SK-N-MC (cell line): ENCODE data around the gene CGREF1.

ENCODE experiments used
- DNase-seq: peaks from one replicate; pipeline ENCODE4 v3.0.0-alpha.2; 2011; ENCODE audit warnings: low read depth, low spot score
- H3K27ac ChIP-seq: fragments of 200-600 bp; sonication (generic); 2 replicates; pipeline ENCODE4 v1.5.1; 2016; ENCODE audit warnings: mixed run types
- H3K36me3 ChIP-seq: fragments of 200-600 bp; sonication (generic); 2 replicates; pipeline ENCODE4 v1.6.1; 2017; ENCODE audit warnings: antibody characterized with exemption, low read length, mixed read lengths; ENCODE audit not compliant: insufficient read depth
- H3K4me3 ChIP-seq: fragments of 200-600 bp; sonication (generic); 2 replicates; pipeline ENCODE4 v1.5.1; 2016
- H3K9ac ChIP-seq: fragments of 200-600 bp; sonication (generic); 2 replicates; pipeline ENCODE4 v1.8.0; 2017; ENCODE audit warnings: mixed run types, mixed read lengths; ENCODE audit not compliant: insufficient read length
- H3K9me3 ChIP-seq: fragments of 200-600 bp; sonication (generic); 2 replicates; pipeline ENCODE4 v1.6.1; 2017; ENCODE audit warnings: low read depth, mild to moderate bottlenecking, antibody characterized with exemption, low read length, moderate library complexity, mixed read lengths
- EZH2 ChIP-seq: fragments of 200-600 bp; sonication (generic); IDR thresholded peaks from one replicate; pipeline ENCODE4 v1.6.1; 2017; ENCODE audit warnings: antibody characterized with exemption
- FOXP2 ChIP-seq: optimal IDR thresholded peaks from 2 replicates; pipeline ENCODE3; 2011; ENCODE audit warnings: mild to moderate bottlenecking, moderate library complexity; ENCODE audit not compliant: insufficient read depth; ENCODE audit errors: extremely low read length, control extremely low read depth
- POLR2AphosphoS5 ChIP-seq: IDR thresholded peaks from 2 replicates; pipeline ENCODE4 v1.6.1; 2012; ENCODE audit warnings: mild to moderate bottlenecking, low read depth, low read length, borderline replicate concordance

CGREF1 gene

DNA sequence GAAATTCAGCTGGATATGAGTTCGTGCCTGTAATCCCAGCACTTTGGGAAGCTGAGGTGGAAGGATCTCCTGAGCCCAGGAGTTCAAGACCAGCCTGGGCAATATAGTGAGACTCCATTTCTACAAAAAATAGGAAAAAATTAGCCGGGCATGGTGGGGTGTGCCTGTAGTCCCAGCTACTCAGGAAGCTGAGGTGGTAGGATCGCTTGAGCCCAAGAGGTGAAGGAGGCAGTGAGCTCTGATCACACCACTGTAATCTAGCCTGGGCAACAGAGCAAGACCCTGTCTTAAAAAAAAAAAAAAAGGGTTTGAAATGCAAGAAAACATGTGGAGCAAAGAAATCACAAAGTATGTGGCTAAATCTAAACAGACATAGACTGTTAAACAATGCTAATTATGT lies 9.8 kb downstream of the CGREF1 start:
- no peaks in the 10 kb centered on the region for H3K9me3 ChIP-seq
- H3K9ac ChIP-seq: no peak overlapping the region
- no peaks in the 10 kb centered on the region for H3K36me3 ChIP-seq
- no peak overlapping the region for H3K27ac ChIP-seq
- TF ChIP-seq FOXP2 (no peak), POLR2AphosphoS5 (no peak), EZH2 (no peak)
- no peak for DNase-seq
- no peak overlapping the region for H3K4me3 ChIP-seq

DNA sequence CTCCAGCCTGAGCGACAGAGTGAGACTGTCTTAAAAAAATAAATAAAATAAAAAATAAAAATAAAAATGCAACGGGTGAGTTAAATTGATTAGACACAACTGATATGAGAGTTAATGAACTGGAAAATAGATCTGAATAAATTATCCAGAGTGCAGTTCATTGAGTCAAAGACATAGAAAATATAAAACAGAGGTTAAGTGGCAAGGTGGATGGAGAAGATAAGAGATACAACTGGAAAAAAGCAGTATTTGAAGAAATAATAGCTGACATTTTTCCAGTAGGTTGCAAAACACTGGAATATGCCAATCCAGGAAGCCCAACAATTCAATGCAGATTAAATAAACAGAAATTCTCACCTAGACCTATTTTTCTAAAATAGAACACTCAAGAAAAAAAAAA lies 10.7 kb downstream of the CGREF1 start:
- Histone ChIP-seq H3K36me3 (no peaks in the 10 kb centered on the region), H3K9ac (no peak overlapping the region), H3K4me3 (no peak overlapping the region), H3K9me3 (no peaks in the 10 kb centered on the region), H3K27ac (no peak overlapping the region)
- TF ChIP-seq POLR2AphosphoS5 (no peak), EZH2 (no peak), FOXP2 (no peak)
- DNase-seq: no peak

DNA sequence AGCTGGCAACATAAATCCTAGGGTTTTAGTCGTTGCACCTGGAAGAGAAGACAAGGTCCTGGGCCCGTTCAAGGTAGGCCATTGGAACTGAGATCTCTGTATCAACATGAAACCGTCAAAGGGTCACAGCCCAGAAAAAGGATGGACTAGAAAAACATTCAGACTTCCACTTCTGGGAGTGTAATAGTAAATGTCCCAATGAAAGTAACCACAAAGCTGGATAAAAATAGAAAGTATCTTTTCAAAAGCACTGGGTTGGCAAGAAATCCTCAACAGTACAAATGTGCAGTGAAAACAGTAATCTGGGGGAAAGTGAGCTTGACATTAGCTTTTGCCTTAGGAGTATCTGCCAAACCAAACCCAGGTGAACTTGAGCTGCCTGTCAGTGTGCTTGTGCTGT lies 12.9 kb downstream of the CGREF1 start:
- Histone ChIP-seq H3K9me3 (no peaks in the 10 kb centered on the region), H3K27ac (no peak overlapping the region), H3K4me3 (no peak overlapping the region), H3K36me3 (no peaks in the 10 kb centered on the region), H3K9ac (no peak overlapping the region)
- TF ChIP-seq EZH2: no peak
- no peak for TF ChIP-seq FOXP2
- TF ChIP-seq POLR2AphosphoS5: no peak
- DNase-seq: no peak

DNA sequence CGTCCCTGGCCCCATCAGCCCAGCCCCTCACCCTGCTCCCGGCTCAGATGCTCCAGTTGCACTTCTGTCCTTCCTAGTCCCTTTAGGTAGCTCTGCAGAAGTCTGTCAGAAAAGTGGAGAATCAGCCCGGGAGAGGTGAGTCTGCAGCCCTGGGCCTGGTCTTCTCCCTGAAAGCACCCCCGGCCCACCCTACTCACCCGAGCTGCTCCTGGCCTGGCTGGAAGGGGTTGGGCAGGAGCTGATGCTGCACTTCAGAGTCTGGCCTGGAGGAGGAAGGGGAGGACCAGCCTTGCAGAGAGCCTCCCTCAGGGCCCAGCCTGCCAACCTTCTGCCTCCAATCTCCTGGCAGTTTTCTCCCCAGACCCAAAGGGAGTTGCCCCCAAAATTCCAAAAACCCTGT lies 16.6 kb downstream of the CGREF1 start:
- no peak overlapping the region for H3K9ac ChIP-seq
- TF ChIP-seq FOXP2 (no peak), POLR2AphosphoS5 (no peak), EZH2 (no peak)
- H3K36me3 ChIP-seq: no peaks in the 10 kb centered on the region
- H3K9me3 ChIP-seq: no peaks in the 10 kb centered on the region
- no peak overlapping the region for H3K4me3 ChIP-seq
- no peak overlapping the region for H3K27ac ChIP-seq
- DNase-seq: no peak

DNA sequence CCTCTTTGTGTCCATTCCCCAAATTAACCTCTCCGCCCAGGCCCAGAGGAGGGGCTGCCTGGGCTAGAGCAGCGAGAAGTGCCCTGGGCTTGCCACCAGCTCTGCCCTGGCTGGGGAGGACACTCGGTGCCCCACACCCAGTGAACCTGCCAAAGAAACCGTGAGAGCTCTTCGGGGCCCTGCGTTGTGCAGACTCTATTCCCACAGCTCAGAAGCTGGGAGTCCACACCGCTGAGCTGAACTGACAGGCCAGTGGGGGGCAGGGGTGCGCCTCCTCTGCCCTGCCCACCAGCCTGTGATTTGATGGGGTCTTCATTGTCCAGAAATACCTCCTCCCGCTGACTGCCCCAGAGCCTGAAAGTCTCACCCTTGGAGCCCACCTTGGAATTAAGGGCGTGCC lies 18.9 kb downstream of the CGREF1 start:
- TF ChIP-seq EZH2 (no peak), FOXP2 (no peak), POLR2AphosphoS5 (no peak)
- no peaks in the 10 kb centered on the region for H3K36me3 ChIP-seq
- no peak for DNase-seq
- H3K9ac ChIP-seq: no peak overlapping the region
- no peaks in the 10 kb centered on the region for H3K9me3 ChIP-seq
- H3K4me3 ChIP-seq: no peak overlapping the region
- no peak overlapping the region for H3K27ac ChIP-seq

DNA sequence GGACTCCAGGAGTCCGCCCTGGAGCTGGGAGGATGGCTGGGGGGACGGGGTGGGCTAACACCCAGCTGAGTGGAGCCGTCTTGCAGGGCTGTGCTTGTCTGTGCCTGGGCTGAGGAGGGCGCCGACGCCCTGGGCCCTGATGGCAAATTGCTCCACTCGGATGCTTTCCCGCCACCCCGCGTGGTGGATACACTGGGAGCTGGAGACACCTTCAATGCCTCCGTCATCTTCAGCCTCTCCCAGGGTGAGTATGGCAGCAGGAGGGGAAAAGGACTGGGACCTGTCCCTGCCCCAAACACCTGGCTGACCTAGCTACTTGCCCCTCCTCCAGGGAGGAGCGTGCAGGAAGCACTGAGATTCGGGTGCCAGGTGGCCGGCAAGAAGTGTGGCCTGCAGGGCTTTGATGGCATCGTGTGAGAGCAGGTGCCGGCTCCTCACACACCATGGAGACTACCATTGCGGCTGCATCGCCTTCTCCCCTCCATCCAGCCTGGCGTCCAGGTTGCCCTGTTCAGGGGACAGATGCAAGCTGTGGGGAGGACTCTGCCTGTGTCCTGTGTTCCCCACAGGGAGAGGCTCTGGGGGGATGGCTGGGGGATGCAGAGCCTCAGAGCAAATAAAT lies 19.5 kb downstream of the CGREF1 start:
- Histone ChIP-seq H3K9ac (no peak overlapping the region), H3K27ac (no peak overlapping the region), H3K9me3 (no peaks in the 10 kb centered on the region), H3K36me3 (no peaks in the 10 kb centered on the region), H3K4me3 (no peak overlapping the region)
- no peak for TF ChIP-seq FOXP2
- TF ChIP-seq EZH2: no peak
- TF ChIP-seq POLR2AphosphoS5: no peak
- no peak for DNase-seq

DNA sequence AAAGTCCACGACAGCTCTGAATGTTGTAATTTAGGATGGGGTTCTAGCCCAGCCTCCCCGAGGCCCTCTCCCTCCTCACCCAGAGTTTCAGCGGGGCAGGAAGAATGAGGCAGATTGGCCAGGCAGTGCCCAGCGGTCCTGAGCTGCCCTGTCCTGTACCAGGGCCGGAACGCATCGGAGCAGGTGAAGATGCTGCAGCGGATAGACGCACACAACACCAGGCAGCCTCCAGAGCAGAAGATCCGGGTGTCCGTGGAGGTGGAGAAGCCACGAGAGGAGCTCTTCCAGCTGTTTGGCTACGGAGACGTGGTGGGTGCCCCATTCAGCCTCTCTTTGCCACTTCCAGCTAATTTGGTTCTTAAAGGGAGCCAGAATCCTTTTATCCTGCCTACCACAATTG lies 21.6 kb downstream of the CGREF1 start:
- Histone ChIP-seq H3K27ac (no peak overlapping the region), H3K9ac (no peak overlapping the region), H3K36me3 (no peaks in the 10 kb centered on the region), H3K4me3 (no peak overlapping the region), H3K9me3 (no peaks in the 10 kb centered on the region)
- TF ChIP-seq EZH2 (no peak), POLR2AphosphoS5 (no peak), FOXP2 (no peak)
- DNase-seq: no peak

DNA sequence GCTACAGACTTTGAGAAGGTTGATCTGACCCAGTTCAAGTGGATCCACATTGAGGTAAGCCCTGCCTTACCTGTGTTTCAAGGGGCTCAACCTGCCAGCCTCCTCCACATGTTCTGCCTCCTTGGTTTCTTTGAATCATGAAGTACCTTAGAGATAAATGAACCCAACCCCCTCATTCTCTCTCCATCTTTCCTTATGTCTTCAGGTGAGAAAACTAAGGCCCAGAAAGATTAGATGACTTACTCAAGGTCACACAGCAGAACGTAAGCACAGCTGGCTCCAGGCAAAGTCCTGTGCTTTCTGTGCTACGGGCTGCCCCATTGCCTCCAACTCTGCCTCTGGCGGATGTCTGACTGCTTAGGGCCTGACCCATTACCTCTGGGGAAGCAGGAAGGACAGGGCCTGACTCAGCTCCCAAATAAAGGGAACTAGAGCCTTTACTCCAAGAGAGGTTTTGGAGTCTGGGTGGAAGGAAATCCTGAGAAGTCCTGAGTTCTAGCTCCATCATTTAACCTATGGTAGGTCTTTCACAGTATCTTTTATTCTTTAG lies 22.1 kb downstream of the CGREF1 start:
- Histone ChIP-seq H3K9me3 (no peaks in the 10 kb centered on the region), H3K36me3 (no peaks in the 10 kb centered on the region), H3K9ac (no peak overlapping the region), H3K27ac (0 out of 2 replicates have a peak overlapping the region, but pooled peaks have one; percentile 27), H3K4me3 (no peak overlapping the region)
- TF ChIP-seq EZH2: no peak
- TF ChIP-seq POLR2AphosphoS5: no peak; the same call in 1 of the 2 replicates
- no peak for TF ChIP-seq FOXP2
- no peak for DNase-seq

DNA sequence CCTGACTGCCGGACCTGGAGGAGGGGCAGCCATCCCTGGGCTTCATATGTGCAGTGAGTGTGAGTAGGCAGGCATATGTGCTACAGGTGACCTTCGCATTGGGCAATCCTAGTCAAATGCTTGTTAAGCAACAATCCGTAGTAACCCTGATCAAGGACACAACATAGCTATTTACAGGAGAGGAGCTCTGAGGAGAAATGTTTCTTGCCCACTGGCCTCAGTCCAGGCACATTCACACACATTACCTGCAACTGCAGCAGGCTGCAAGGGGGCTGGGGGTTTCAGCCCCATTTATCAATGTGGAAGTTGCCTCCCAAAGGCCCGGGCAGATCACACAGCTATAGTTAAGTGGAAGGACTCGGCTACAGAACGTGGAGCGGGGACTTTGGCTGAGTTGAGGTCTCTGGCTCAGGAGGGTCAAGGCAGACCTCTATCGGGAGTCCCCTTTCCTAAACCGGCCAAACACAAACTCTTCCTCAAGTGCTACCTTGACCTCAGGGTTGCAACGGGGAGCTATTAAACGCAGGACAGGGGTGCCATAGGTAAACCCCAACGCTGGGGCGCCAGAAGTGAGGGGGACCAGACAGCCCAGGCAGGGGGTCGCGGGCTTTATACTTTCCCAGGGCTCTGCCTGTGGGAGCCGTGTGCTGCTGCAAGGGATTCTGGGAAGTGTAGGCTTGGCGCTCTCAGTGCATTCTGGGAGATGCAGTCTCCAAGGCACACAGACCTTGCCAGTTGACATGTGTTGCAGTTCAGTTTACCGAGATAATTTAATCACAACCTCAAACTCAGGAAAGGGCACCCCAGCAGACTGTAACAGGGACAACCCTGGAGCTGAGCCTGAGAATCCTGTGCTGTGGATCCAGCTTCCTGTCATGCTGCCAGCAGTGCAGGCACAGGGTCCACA lies 22.9 kb downstream of the CGREF1 start:
- Histone ChIP-seq H3K27ac (0 out of 2 replicates have a peak overlapping the region, but pooled peaks have one; percentile 27), H3K4me3 (peak overlapping the region; percentile 46), H3K36me3 (no peaks in the 10 kb centered on the region), H3K9ac (no peak overlapping the region), H3K9me3 (no peaks in the 10 kb centered on the region)
- TF ChIP-seq FOXP2 (no peak), POLR2AphosphoS5 (peak; percentile 68)
- no peak for DNase-seq
